ENCODE results near the gene PIGB. TPM values are rescaled to one million over a fixed set of nuclear protein-coding genes. Genes with fewer than 3 reads are reported as not detected.

PIGB gene
- total and polyA plus RNA-seq, 2 donors from 2014 or later: 17.4 to 17.6 TPM

GRCh38 chr15:55320238-55320550, 1.2 kb downstream of the PIGB start:
- peak overlapping the region in 2 of 3 donors; percentile 36 to 100 for H3K4me3 ChIP-seq (ENCODE audit: low read length in 3 of 3)
- H3K4me1 ChIP-seq (ENCODE audit: control insufficient read depth in 2 of 3, insufficient read depth in 2 of 3, low read depth in 1 of 3, low read length in 3 of 3): peaks cover 0 to 7% (median 3%) of the 10 kb centered on the region in 3 donors
- TF ChIP-seq CTCF (IDR thresholded peaks at IDR 0.05; ENCODE audit: borderline replicate concordance, extremely low read depth, insufficient read depth): no peak
- peak overlapping the region in 1 of 3 donors; percentile 10 for H3K9ac ChIP-seq (ENCODE audit: low read length in 3 of 3)
- no peaks in the 10 kb centered on the region for H3K9me3 ChIP-seq (ENCODE audit: control insufficient read depth in 2 of 3, insufficient read depth in 1 of 3, low read length in 3 of 3)
- intact Hi-C loops (cut with DNase I): no loop called here
- DNase-seq (no peak), FAIRE-seq (no peak)
- H3K27me3 ChIP-seq (ENCODE audit: control insufficient read depth, insufficient read depth, low read length): no peaks in the 10 kb centered on the region
- H3K27ac ChIP-seq (ENCODE audit: low read depth in 2 of 2, low read length in 2 of 2): no peak overlapping the region
- H3K36me3 ChIP-seq (ENCODE audit: control insufficient read depth in 2 of 3, insufficient read depth in 3 of 3, low read length in 3 of 3): no peaks in the 10 kb centered on the region

- H3K4me3 ChIP-seq (ENCODE audit: low read length in 3 of 3): no peak overlapping the region
- no peaks in the 10 kb centered on the region for H3K9me3 ChIP-seq (ENCODE audit: control insufficient read depth in 2 of 3, insufficient read depth in 1 of 3, low read length in 3 of 3)
- H3K4me1 ChIP-seq (ENCODE audit: control insufficient read depth in 2 of 3, insufficient read depth in 2 of 3, low read depth in 1 of 3, low read length in 3 of 3): peaks cover 0 to 7% (median 3%) of the 10 kb centered on the region in 3 donors
- TF ChIP-seq CTCF (IDR thresholded peaks at IDR 0.05; ENCODE audit: borderline replicate concordance, extremely low read depth, insufficient read depth): no peak
- no peaks in the 10 kb centered on the region for H3K36me3 ChIP-seq (ENCODE audit: control insufficient read depth in 2 of 3, insufficient read depth in 3 of 3, low read length in 3 of 3)
- no peaks in the 10 kb centered on the region for H3K27me3 ChIP-seq (ENCODE audit: control insufficient read depth, insufficient read depth, low read length)
- intact Hi-C loops (cut with DNase I): no loop called here
- no peak overlapping the region for H3K27ac ChIP-seq (ENCODE audit: low read depth in 2 of 2, low read length in 2 of 2)
- no peak overlapping the region for H3K9ac ChIP-seq (ENCODE audit: low read length in 3 of 3)
- no peak for DNase-seq
- no peak for FAIRE-seq
These were observed 1.9 kb downstream of the PIGB start for GRCh38 chr15:55320963-55321362.

GRCh38 chr15:55322467-55322866, 3.4 kb downstream of the PIGB start:
- no peak overlapping the region for H3K9ac ChIP-seq (ENCODE audit: low read length in 3 of 3)
- no peak overlapping the region for H3K27ac ChIP-seq (ENCODE audit: low read depth in 2 of 2, low read length in 2 of 2)
- no peaks in the 10 kb centered on the region for H3K9me3 ChIP-seq (ENCODE audit: control insufficient read depth in 2 of 3, insufficient read depth in 1 of 3, low read length in 3 of 3)
- FAIRE-seq (no peak), DNase-seq (no peak)
- H3K36me3 ChIP-seq (ENCODE audit: control insufficient read depth in 2 of 3, insufficient read depth in 3 of 3, low read length in 3 of 3): no peaks in the 10 kb centered on the region
- no peak for TF ChIP-seq CTCF (IDR thresholded peaks at IDR 0.05; ENCODE audit: borderline replicate concordance, extremely low read depth, insufficient read depth)
- peaks cover 0 to 7% (median 3%) of the 10 kb centered on the region in 3 donors for H3K4me1 ChIP-seq (ENCODE audit: control insufficient read depth in 2 of 3, insufficient read depth in 2 of 3, low read depth in 1 of 3, low read length in 3 of 3)
- intact Hi-C loops (cut with DNase I): no loop called here
- no peak overlapping the region for H3K4me3 ChIP-seq (ENCODE audit: low read length in 3 of 3)
- H3K27me3 ChIP-seq (ENCODE audit: control insufficient read depth, insufficient read depth, low read length): no peaks in the 10 kb centered on the region

GRCh38 chr15:55327387-55327786, 8.4 kb downstream of the PIGB start:
- H3K4me3 ChIP-seq (ENCODE audit: low read length in 3 of 3): no peak overlapping the region
- no peak overlapping the region for H3K27ac ChIP-seq (ENCODE audit: low read depth in 2 of 2, low read length in 2 of 2)
- no peaks in the 10 kb centered on the region for H3K4me1 ChIP-seq (ENCODE audit: control insufficient read depth in 2 of 3, insufficient read depth in 2 of 3, low read depth in 1 of 3, low read length in 3 of 3)
- no peaks in the 10 kb centered on the region for H3K9me3 ChIP-seq (ENCODE audit: control insufficient read depth in 2 of 3, insufficient read depth in 1 of 3, low read length in 3 of 3)
- no peak overlapping the region for H3K9ac ChIP-seq (ENCODE audit: low read length in 3 of 3)
- DNase-seq (no peak), FAIRE-seq (no peak)
- intact Hi-C loops (cut with DNase I): no loop called here
- H3K27me3 ChIP-seq (ENCODE audit: control insufficient read depth, insufficient read depth, low read length): no peaks in the 10 kb centered on the region
- no peak for TF ChIP-seq CTCF (IDR thresholded peaks at IDR 0.05; ENCODE audit: borderline replicate concordance, extremely low read depth, insufficient read depth)
- H3K36me3 ChIP-seq (ENCODE audit: control insufficient read depth in 2 of 3, insufficient read depth in 3 of 3, low read length in 3 of 3): peaks cover 0 to 3% (median 0%) of the 10 kb centered on the region in 3 donors
